NCI-H2227 (cell line): ENCODE results near the gene PPP2R5C.
"Not testable (repeated sequence)": the region's sequence is repeated elsewhere in the genome, so short reads cannot be mapped to it uniquely, and the experiment has no call there.

ENCODE experiments used
- DNase-seq: peaks from one replicate; lab custom pipeline; 2025; ENCODE audit not compliant: unreplicated experiment; lab: John Stamatoyannopoulos, UW

The PPP2R5C gene

GRCh38 chr14:101726954-101727302, 34.6 kb upstream of the PPP2R5C start:
- no peak for DNase-seq

DNA sequence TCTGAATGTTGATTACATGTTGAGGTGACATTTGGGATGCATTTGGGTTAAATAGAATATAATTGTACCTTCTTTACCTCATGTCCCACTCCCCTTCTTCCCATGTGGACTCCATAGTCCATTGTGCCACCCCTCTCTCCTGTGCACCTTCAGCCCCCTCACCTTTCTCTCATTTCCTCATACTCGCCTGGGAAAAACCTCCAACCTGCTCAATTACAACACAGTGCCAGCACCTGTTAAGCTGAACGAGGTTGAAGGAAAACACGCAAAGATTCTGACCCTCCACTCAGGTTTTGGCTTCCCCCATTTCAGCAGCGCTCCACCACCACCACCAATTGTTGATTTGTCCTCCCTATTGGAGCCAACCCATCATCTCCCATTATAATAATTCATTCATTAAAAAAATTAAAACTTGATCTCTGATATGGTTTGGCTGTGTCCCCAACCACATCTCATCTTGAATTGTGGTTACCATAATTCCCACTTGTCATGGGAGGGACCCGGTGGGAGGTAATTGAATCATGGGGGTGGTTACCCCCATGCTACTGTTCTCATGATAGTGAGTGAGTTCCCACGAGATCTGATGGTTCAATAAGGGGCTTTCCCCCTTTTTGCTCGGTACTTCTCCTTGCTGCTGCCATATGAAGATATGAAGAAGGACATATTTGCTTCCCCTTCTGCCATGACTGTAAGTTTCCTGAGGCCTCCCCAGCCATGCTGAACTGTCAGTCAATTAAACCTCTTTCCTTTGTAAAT, 33.7 kb upstream of the PPP2R5C start:
- DNase-seq: no peak

DNA sequence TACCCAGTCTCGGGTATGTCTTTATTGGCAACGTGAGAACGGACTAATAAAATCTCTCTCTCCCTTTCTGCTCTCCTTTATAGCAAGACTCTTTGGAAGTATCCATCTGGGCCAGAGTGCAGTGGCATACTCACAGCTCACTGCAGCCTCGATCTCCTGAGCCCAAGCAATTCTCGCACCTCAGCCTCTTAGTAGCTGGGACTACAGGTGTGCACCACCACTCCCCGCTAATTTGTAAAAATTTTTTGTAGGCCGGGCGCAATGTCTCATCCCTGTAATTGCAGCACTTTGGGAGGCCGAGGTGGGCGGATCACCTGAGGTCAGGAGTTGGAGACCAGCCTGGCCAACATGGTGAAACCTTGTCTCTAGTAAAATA, 33.2 kb upstream of the PPP2R5C start:
- no peak for DNase-seq

- no peak for DNase-seq
These were observed 32.1 kb upstream of the PPP2R5C start for GRCh38 chr14:101729382-101729781.

DNA sequence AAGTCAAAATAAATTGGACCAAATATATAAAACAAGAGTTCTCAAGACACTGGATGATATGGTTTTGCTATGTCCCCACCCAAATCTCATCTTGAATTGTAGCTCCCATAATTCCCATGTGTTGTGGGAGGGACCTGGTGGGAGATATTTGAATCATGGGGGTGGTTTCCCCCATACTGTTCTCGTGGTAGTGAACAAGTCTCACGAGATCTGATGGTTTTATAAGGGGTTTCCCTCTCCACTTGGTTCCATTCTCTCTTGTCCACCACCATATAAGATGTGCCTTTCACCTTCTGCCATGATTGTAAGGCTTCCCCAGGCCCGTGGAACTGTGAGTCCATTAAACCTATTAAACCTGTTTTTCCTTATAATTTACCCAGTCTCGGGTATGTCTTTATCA, 31.4 kb upstream of the PPP2R5C start:
- not testable (repeated sequence) for DNase-seq

DNA sequence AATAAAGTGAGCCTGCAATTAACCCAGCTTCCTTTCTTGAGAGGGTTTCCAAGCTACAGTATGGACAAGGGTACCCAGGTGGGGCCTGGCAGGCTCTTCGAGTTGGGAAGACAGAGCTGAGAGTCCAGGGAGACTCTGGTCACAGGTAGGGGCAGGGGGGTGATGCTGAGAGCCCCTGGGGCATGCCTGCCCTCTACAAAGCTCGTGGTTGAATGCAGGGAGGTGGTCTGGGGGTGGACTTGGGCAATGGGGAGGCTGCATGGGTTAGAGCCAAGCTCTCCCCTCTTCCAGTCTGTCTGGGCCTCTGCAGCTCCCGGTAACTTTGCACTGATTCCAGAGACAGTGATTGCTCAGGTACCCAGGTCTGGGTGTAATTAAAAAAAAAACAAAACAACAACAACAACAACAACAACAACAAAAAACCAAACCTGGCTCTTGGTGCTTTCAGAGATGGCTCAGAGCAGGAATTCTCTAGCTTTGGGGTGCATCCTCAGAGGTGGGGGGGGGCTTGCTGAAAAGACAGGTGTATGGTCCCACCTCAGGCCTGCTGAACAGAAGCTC, 30.8 kb upstream of the PPP2R5C start:
- no peak for DNase-seq

GRCh38 chr14:101731187-101732080, 30.1 kb upstream of the PPP2R5C start:
- DNase-seq: peak; percentile 55

DNA sequence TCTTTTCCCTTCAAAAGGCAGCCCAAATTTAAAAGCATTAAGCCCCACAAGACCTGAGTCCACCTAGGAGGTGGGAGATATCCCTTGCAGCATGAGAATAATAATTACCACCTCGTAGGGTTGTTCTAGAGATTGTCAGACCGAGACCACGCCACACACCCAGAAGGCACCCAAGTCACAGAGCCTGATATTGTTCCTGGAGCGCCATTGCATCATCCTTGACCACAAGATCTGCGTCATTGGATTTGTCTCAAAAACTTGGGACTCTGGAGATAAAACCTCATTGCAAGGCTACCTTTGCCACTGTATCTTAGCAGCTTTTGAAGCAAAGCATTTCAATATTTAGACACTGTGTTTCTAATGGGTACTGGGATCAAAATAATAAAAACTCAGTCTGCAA, 29.4 kb upstream of the PPP2R5C start:
- DNase-seq: no peak

DNA sequence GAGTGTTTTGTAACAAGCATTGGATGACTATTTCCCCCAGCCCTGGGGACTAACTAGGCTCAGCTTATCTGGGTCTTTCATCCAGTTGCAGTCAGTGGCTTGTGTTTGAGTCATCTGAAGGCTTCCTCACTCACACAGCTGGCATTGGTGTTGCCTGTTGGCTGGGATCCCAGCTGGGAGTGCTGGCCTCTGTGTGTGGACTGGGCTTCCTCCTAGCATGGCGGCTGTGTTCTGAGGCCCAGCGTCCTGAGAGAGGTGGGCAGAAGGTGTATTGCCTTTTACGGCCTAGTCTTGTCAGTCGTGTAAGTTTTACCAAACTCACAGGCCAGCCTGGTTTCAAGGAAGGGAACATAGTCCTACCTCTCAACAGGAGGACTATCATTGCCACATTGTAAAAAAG, 28.3 kb upstream of the PPP2R5C start:
- no peak for DNase-seq

DNA sequence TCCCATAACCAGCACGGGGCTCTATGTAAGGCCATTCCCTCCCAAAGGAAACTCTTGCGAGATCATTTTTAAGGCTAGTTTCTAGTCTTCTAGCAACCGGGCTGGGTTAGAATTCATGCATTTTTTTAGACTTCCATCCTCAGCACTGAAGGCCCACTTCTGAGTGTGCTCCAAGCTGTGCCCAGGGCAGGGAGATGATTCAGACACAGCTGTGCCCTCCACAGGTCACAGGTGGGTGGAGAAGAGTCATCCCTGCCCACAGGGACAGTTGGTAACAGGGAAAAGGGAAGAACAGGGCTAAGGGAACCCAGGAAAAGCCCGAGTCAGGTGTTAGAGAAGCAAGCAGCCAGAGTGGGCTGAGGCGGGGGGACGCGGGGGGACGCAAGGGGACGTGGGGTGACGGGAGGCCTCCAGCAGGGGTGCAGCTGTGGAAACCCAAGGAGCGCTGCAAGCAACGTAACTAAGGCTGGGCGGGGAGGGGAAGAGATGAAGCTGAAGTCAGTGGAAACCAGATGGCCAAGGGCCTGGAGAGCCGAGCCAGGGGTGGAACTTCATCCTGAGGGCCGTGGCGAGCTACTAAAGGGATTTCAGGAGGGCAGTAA, 27.2 kb upstream of the PPP2R5C start:
- DNase-seq: no peak

GRCh38 chr14:101735453-101735852, 26.1 kb upstream of the PPP2R5C start:
- no peak for DNase-seq

DNA sequence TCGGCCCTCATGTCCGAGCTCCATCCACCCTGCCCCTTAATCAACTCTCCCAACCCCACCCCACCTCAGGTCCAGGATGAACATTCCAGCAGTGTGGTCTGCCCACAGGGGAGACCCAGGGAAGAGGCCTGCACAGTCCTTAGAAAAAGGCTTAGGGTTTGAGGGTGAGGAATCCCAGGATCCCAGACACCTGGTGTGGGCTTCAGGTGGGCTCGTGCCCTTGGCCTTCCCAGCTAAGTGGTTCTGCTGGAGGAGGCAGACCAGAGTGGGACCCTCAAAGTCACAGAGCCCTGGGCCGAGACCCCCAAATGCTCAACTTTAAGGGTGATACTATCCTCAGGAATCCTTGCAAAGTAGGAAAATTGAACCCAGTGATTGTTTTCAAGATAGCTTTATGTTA, 25.4 kb upstream of the PPP2R5C start:
- no peak for DNase-seq

GRCh38 chr14:101736585-101736984, 24.9 kb upstream of the PPP2R5C start:
- DNase-seq: no peak

GRCh38 chr14:101737414-101738339, 23.8 kb upstream of the PPP2R5C start:
- no peak for DNase-seq

- DNase-seq: no peak
These were observed 22.7 kb upstream of the PPP2R5C start for GRCh38 chr14:101738703-101739320.

GRCh38 chr14:101739446-101740141, 21.9 kb upstream of the PPP2R5C start:
- DNase-seq: no peak

DNA sequence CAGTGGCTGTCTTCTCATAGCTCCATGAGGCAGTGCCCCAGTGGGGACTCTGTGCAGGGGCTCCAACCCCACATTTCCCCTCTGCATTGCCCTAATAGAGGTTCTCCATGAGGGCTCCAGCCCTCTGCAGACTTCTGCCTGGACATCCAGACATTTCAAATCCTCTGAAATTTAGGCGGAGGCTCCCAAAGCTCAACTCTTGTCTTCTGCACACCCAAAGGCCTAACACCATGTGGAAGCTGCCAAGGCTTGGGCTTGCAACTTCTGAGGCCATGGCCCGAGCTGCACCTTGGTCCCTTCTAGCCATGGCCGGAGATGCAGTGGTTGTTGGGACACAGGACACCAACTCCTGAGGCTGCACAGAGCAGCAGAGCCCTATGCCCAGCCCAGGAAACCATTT, 20.5 kb upstream of the PPP2R5C start:
- no peak for DNase-seq

- no peak for DNase-seq
These were observed 17.8 kb upstream of the PPP2R5C start for GRCh38 chr14:101743701-101744100.

DNA sequence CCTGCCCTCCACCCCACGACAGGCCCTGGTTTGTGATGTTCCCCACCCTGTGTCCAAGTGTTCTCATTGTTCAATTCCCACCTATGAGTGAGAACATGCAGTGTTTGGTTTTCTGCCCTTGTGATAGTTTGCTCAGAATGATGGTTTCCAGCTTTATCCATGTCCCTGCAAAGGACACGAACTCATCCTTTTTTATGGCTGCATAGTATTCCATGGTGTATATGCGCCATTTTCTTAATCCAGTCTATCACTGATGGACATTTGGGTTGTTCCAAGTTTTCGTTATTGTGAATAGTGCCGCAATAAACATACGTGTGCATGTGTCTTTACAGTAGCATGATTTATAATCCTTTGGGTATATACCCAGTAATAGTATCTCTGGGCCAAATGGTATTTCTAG, 17.1 kb upstream of the PPP2R5C start:
- DNase-seq: not testable (repeated sequence)

DNA sequence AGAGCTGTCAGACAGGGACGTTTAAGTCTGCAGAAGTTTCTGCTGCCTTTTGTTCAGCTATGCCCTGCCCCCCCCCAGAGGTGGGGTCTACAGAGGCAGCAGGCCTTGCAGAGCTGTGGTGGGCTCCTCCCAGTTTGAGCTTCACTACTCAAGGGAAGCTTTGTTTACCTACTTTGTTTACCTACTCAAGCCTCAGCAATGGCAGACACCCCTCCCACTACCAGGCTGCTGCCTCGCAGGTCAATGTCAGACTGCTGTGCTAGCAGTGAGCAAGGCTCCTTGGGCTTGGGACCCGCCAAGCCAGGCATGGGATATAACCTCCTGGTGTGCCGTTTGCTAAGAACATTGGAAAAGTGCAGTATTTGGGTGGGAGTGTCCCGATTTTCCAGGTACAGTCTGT, 11.8 kb upstream of the PPP2R5C start:
- not testable (repeated sequence) for DNase-seq
